Mesodermal cell (in vitro differentiated cells): ENCODE results near the gene RP9.
"Not testable (repeated sequence)": the region's sequence is repeated elsewhere in the genome, so short reads cannot be mapped to it uniquely, and the experiment has no call there.

Experiments
- H3K27ac ChIP-seq: 2 replicates; pipeline ENCODE4 v1.7.0; 2013; ENCODE audit warnings: mild to moderate bottlenecking, low read depth, low read length, moderate library complexity; ENCODE audit not compliant: severe bottlenecking
- H3K36me3 ChIP-seq: 2 replicates; pipeline ENCODE4 v1.7.1; 2013; ENCODE audit warnings: mild to moderate bottlenecking, low read length, moderate library complexity; ENCODE audit not compliant: control insufficient read depth, insufficient read depth
- H3K4me1 ChIP-seq: one replicate; pipeline ENCODE4 v1.7.1; 2013; ENCODE audit warnings: mild to moderate bottlenecking, low read length; ENCODE audit not compliant: insufficient read depth, control insufficient read depth, poor library complexity, severe bottlenecking
- H3K4me3 ChIP-seq: 2 replicates; pipeline ENCODE4 v1.7.0; 2013; ENCODE audit warnings: low read length, control low read depth, mild to moderate bottlenecking; ENCODE audit not compliant: insufficient read depth, poor library complexity, severe bottlenecking; ENCODE audit errors: extremely low read depth
- H3K9me3 ChIP-seq: 2 replicates; pipeline ENCODE4 v1.7.1; 2013; ENCODE audit warnings: mild to moderate bottlenecking, low read length, moderate library complexity; ENCODE audit not compliant: control insufficient read depth
- WGBS, 2 experiments: methylation state at CpG; one replicate each; pipeline ENCODE4 v1.1.5; 2013; ENCODE audit warnings: missing lambda C conversion rate in 2 of 2; ENCODE audit not compliant: insufficient coverage in 2 of 2; 5-methylcytosine and 5-hydroxymethylcytosine counted together

RP9 gene

DNA sequence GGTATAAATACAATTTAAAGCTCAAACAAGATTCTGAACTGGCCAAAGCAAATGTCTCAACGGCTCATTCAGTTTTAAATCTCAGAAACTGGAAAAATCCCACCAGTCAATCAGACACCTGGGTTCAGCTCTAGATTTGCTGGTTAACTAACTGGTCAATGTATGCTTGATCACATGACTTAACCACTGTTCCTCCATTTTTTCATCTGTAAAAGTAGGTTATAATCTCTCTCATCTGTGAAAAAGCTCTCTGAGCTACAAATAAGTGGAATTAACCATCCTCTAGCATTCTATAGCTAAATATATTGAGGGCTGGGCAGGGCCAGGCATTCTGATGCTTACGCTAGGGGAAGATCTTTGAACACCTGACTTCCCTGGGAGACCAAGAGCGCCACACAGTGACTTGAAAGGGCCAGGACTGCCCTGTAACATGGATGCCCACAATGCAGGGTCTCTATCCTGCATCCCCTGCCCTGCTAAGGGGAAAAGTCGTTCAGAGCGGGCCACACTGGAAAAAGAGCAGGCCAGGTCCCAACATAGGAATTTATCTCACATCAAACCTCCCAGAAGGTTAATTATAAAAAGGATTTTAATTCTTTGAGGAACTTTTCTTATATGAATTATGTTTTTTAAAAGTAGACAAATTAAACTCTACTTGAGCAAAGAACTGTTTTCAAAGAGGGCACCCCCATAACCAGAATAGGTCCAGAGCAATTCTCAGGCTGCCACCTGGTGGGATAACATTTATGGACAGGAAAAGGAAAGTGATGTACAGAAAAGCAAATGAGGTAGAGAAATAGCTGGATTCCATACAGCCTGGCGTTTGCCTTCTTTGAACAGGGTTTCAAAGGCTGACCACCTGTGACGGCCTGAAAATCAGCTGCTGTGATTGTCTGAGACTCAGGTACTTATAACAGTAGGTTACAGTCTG, 1.8 kb downstream of the RP9 start:
- H3K4me1 ChIP-seq, result no peaks in the 10 kb centered on the region
- WGBS, 2 experiments, result 60 to 79% methylated on average over 3 to 5 of the region's 7 CpGs
- peaks cover 31% of the 10 kb centered on the region for H3K36me3 ChIP-seq
- H3K27ac ChIP-seq, result no peak overlapping the region
- H3K4me3 ChIP-seq, result peak overlapping the region; percentile 69
- H3K9me3 ChIP-seq, result no peaks in the 10 kb centered on the region

DNA sequence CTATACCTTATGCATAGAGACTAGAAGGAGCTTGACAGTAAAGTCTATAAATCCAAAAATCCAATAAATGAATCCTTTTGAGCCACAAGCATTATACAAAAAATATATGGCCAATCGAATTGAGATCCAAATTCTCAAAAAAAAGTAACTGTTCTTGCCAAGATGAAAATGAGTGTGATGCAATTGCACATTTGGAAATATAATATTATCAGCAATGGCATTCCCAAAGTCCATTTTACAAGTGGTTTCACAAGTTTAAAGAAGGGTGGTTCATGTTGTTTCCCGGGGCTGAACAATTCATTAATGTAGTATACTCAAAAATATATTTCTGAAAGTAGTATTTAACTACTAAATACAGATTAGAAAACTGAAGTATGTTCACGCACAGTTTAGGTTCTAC, 7.3 kb downstream of the RP9 start:
- peaks cover 76% of the 10 kb centered on the region for H3K36me3 ChIP-seq
- no peak overlapping the region for H3K4me3 ChIP-seq
- no peaks in the 10 kb centered on the region for H3K9me3 ChIP-seq
- WGBS, 2 experiments, result no CpG with 5 or more reads among the region's 3 CpGs
- H3K4me1 ChIP-seq, result no peaks in the 10 kb centered on the region
- no peak overlapping the region for H3K27ac ChIP-seq

DNA sequence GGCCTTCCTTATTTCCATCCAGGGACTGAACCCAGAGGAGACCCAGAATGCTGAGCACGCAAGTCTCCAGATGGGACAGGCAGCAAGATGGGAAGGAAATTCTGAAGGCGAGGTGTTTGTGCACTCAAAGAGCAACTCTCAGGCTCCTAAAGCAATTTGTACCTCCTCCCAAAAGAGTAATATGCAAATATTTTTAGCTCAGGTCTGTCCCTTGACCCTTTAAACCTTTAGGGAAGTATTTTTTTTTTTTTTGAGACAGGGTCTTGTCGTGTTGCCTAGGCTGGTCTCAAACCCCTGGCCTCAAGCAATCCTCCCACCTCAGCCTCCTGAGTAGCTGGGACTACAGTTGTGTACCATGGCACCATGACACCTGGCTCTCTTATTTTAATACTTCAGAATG, 8.4 kb downstream of the RP9 start:
- no peak overlapping the region for H3K27ac ChIP-seq

DNA sequence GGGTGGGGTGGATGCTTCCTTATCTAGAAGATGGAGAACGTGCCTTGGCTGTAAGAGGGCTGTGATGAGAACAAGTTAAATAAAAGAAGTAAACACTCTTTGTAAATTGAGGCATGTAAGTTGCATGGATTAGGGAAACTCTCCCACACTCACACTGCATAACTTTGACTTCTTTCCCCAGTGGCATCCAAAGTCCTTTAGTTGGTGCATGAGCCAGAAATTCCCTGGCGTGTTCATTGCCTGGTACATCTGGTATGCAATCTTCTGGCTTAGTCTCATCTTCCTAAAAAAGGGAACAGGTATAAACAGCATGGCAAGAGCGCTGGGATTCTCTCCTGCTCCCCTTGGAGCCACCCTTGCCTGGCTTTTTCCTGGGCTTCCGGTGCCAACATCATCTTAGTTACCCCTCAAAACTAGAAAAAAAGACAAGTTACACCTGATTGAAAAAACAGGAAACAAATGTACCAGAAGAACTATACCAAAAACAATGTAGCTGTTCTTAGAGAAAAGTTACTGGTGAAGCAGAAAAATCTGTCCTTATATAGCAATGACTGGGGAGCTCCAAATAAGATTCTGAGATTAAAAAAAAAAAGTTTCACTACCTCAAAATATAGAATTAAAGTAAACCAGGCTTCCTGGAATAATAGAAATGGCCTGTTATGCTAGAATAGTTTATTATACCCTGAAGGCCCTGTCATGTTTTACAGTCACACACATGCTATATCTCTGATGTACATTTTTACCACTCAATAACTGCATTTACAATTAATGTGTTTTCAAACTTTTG, 9.9 kb downstream of the RP9 start:
- H3K36me3 ChIP-seq, result peaks cover 81% of the 10 kb centered on the region
- H3K4me3 ChIP-seq, result no peak overlapping the region
- no peaks in the 10 kb centered on the region for H3K9me3 ChIP-seq
- H3K27ac ChIP-seq, result no peak overlapping the region
- 94 to 100% methylated on average over 1 to 2 of the region's 4 CpGs for whole genome bisulfite sequencing, 2 experiments
- no peaks in the 10 kb centered on the region for H3K4me1 ChIP-seq

More for the DNA sequence above, 8.4 kb downstream of the RP9 start:
- Histone ChIP-seq H3K9me3 (no peaks in the 10 kb centered on the region), H3K36me3 (peaks cover 83% of the 10 kb centered on the region), H3K4me3 (no peak overlapping the region), H3K4me1 (no peaks in the 10 kb centered on the region)
- 83 to 100% methylated on average over 1 of the region's 3 CpGs for WGBS, 2 experiments

DNA sequence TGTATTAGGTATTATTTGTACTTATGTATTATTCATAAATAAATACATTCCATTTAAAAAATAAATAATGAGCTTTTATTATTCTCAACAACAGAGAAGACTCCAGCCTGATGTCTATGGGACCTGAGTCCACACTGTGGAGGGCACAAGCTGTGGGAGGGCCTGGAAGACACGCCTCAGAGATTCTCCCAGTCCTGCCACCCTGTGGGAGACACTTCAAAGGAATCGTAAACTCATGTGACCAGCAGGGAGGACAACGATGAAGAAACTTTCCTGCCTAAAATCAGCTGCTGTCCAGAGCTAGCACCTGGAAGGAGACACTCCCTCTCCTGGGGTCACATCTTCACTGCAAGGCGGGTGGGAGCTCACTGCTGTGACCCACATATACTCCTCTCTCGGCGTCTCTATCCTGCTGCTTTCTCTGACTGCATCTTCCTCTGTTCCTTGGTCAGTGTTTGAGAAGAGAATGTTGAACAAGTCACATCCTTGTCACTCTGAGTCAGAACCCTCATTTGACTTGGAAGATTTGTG, 14.4 kb downstream of the RP9 start:
- not testable (repeated sequence) for H3K4me3 ChIP-seq, H3K4me1 ChIP-seq, H3K27ac ChIP-seq, H3K9me3 ChIP-seq
- peaks cover 62% of the 10 kb centered on the region for H3K36me3 ChIP-seq
- 80 to 100% methylated on average over 1 of the region's 6 CpGs for WGBS, 2 experiments

DNA sequence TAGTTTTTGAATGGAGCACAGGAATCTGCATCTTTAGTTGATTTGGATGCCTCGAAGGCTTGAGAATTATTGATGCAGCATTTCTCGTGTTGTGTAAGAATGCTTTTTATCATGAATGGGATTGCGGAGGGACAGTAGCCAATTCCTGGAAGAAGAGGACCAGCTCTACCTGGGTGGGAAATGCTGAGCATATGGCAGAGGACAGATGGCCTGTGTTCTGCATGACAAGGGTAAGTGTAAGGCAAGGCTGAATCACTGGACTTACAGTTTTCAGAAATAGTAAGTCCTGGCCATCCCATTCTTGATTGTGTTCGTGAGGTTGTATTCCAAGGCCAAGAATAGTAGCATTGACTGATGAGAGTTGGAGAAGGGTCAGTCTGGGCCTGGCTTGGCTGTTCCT, 15.9 kb downstream of the RP9 start:
- Histone ChIP-seq H3K9me3 (no peaks in the 10 kb centered on the region), H3K4me3 (no peak overlapping the region), H3K36me3 (peaks cover 47% of the 10 kb centered on the region), H3K4me1 (no peaks in the 10 kb centered on the region), H3K27ac (no peak overlapping the region)
- WGBS, 2 experiments, result 93 to 100% methylated on average over 4 of the region's 4 CpGs

DNA sequence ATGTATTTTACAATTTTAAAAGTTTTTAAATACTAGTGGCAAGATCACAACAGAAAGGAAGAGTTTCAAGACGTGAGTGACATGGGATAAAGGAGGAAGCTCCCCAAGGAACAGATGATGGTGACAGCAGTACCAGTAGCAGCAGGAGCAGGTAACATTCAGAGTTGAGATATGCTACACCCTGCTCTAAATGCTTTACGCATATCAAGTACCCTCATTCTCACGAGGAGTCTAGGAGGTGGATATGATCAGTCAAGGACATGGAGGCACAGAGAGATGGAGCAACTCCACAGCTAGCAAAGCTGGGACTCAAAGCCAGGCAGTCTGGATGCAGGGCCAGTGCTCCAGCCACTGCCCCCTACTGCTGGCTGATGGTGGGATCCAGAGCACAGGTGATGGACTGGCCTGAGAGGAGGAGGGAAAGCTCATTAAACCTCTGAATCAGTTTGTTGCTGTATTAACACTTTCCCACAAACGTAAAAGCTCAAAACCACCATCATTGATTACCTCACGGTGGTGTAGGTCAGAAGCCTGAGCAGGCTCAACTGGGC, 17.5 kb downstream of the RP9 start:
- H3K36me3 ChIP-seq, result peaks cover 33% of the 10 kb centered on the region
- no peaks in the 10 kb centered on the region for H3K4me1 ChIP-seq
- H3K27ac ChIP-seq, result no peak overlapping the region
- no peaks in the 10 kb centered on the region for H3K9me3 ChIP-seq
- no peak overlapping the region for H3K4me3 ChIP-seq
- WGBS, 2 experiments, result 85 to 88% methylated on average over 5 of the region's 5 CpGs

DNA sequence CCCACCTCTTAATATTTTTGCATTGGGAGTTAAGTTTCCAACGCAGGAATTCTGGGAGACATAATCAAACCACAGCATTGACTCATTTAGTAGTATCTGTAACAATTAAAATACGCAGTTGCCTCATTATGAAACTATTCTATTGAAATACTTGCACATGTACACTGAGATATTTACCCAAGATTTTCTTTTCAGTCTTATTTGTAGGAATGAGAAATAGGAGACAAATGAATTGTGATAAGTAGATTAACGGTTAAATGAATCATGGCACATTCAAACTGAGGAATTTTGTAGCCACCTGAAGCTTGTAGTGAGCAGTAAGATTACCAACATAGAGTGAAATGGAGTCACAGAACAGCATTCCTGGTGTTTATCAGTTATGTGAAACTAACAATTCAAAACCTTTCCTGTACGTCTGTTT, 18.1 kb downstream of the RP9 start:
- Histone ChIP-seq H3K4me1 (no peaks in the 10 kb centered on the region), H3K9me3 (no peaks in the 10 kb centered on the region), H3K27ac (no peak overlapping the region), H3K4me3 (no peak overlapping the region), H3K36me3 (peaks cover 27% of the 10 kb centered on the region)
- WGBS, 2 experiments, result 100% methylated on average over 1 of the region's 4 CpGs

DNA sequence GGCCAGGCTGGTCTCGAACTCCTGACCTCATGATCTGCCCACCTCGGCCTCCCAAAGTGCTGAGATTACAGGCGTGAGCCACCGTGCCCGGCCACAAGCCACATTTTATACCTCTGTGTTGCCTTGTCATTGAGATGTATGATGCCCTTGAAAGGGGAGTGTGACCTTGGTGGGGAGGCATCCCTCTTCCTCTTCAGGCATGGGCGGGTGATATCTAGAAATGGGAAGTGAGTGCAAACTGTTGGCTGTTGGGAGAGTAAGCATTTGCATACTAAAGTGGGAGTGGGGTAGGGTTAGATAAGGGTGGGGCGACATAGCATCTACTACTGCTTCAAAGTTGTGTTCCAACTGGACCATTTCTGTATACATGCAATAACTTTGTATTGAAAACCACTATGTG, 20.1 kb downstream of the RP9 start:
- no peaks in the 10 kb centered on the region for H3K9me3 ChIP-seq
- peaks cover 10% of the 10 kb centered on the region for H3K36me3 ChIP-seq
- H3K27ac ChIP-seq, result no peak overlapping the region
- no peaks in the 10 kb centered on the region for H3K4me1 ChIP-seq
- H3K4me3 ChIP-seq, result no peak overlapping the region
- 80% methylated on average over 1 of the region's 7 CpGs; no CpG with 5 or more reads in 1 of the 2 experiments for WGBS, 2 experiments

DNA sequence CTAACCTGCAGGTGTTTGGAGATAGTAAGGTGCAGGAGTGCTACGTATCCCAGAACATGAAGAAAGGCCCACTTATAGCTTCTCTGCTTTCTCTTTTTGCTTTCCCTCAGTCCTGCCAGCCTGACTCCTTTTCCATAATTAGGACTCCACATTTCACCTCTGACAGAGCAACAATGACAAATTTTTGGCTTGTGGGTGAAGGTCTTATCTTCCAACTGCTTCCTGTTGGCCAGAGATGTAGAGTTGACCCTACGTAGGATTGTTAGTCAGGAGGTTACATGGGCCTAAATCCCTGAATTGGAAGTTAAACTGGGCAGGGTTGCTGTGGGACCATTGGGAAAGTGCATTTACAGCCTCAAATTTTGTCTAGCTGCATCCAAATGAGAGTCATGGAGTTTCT, 21.3 kb downstream of the RP9 start:
- no peaks in the 10 kb centered on the region for H3K9me3 ChIP-seq
- no peak overlapping the region for H3K27ac ChIP-seq
- H3K4me3 ChIP-seq, result no peak overlapping the region
- no peaks in the 10 kb centered on the region for H3K4me1 ChIP-seq
- WGBS, 2 experiments, result 100% methylated on average over 1 to 2 of the region's 2 CpGs
- H3K36me3 ChIP-seq, result no peaks in the 10 kb centered on the region
